ENCODE results near the gene FOXJ1. TPM values are rescaled to one million over a fixed set of nuclear protein-coding genes. Genes with fewer than 3 reads are reported as not detected.

The FOXJ1 gene
- total RNA-seq, 1 donor, result 1.3 TPM

DNA sequence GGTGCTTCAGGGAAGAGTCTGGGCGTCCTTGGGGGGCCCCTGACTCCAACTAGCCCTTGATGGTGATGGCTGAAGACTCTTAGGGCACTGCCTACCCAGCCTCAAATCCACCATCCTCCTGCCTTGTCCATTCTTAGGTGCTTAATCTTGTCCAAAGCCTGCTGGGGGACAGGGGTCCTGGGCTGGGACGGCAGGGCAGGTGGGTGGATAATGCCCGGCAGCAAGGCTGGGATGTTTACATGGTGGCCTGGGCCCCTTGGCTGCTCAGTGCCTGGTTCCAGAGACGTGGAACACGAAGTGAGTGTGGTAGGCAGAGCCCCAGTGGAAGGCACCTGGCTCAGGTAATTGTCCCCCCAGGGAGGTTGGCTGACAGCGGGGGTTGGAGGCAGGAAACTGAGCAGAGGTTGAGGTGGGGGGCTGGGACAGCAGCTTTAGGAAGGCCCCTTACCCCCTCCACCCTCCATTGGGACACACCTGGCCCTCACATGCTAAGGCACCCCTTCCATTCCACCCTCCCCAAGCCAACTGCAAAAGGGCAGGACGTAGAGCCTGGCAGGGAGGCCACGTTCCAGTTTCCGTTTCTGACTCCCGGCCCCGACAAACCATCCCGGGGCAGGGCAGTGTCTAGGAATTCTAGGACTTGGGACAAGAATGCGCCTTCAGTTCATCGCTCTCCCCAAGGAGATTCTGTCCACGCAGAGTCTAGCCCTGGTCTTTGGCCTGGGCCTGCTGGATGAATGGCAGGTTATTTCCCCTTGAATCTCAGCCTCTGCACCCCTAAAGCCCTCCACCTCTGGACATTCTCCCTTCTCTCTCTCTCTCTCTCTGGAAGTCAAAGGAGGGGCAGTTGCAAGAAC is 1.9 kb downstream of the FOXJ1 start:
- no peaks in the 10 kb centered on the region for H3K9me3 ChIP-seq (ENCODE audit: low read depth, low read length)
- peaks cover 43% of the 10 kb centered on the region for H3K4me1 ChIP-seq (ENCODE audit: insufficient read depth, low read length)
- peaks cover 18% of the 10 kb centered on the region for H3K27me3 ChIP-seq (ENCODE audit: insufficient read depth, low read length)
- no peak overlapping the region for H3K4me3 ChIP-seq (ENCODE audit: low read length)

DNA sequence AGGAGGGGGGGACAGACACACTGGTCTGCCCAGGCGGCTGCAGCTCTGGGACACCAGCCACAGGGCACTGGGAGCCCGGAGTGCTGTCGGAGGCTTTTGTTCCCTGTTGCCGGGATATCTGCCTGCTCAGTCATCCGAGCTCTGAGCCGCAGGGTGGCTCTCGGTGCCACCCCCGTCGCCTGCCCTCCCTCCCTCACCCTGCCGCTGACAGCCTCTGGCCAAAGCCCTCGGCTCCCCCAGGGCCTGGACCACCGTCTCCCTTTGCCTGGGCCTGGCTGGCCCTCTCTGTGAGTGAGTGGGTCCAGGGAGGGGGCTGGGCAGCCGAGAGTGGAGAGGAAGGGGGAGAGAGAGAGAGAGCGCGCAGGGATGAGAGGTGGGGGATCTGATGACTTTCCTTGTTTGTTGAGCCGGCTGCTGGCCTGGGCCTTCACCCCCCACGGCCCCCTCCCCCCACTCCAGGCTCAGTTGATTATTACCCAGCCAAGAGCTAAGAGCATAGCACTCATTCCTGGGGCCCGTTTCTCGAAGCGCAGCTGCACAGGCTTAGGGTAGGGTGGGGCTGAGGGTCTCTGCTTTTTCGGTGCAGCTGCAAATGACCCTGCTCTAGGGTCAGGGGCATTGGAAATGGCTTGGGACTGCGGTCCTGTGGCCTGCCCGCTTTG is 2.7 kb downstream of the FOXJ1 start:
- no peaks in the 10 kb centered on the region for H3K9me3 ChIP-seq (ENCODE audit: low read depth, low read length)
- H3K27me3 ChIP-seq (ENCODE audit: insufficient read depth, low read length), result peaks cover 18% of the 10 kb centered on the region
- peaks cover 35% of the 10 kb centered on the region for H3K4me1 ChIP-seq (ENCODE audit: insufficient read depth, low read length)
- no peak overlapping the region for H3K4me3 ChIP-seq (ENCODE audit: low read length)

DNA sequence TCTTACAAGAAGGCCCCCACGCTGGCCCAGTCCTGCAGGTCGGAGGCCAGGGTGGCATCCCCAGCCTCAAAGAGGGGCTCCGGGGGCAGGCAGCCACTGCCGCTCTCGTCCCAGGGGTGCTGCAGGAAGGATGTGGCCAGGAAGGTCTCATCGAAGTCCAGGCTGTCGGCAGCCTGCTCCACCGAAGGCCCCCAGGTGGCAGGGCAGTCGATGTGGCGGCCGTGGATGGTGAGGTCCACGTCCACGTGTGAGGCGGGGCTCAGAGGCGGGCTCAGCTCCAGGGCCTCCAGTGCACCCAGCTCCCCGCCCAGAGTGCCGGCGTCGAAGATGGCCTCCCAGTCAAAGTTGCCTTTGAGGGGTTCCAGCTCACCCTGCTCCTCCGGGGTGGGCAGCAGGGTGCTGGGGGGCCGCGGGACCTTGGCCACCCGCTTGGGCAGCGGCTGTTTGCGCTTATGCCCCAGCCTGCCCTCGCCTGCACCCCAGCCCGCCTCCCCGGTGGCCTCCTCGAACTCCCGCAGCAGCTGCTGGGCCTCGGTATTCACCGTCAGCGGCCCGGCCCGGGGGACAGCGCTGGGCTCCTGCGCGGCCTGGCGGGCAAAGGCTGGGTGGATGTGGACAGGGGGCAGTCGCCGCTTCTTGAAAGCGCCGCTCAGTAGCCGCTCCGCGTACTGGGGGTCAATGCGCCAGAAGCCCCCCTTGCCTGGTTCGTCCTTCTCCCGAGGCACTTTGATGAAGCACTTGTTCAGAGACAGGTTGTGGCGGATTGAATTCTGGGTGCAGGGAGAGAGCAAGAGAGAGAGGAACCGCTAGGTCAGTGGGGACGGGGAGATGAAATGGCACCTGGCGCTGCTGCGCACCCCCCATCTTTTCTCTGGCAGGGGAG is 3.5 kb downstream of the FOXJ1 start:
- peaks cover 28% of the 10 kb centered on the region for H3K4me1 ChIP-seq (ENCODE audit: insufficient read depth, low read length)
- no peak overlapping the region for H3K4me3 ChIP-seq (ENCODE audit: low read length)
- no peaks in the 10 kb centered on the region for H3K9me3 ChIP-seq (ENCODE audit: low read depth, low read length)
- peaks cover 18% of the 10 kb centered on the region for H3K27me3 ChIP-seq (ENCODE audit: insufficient read depth, low read length)

DNA sequence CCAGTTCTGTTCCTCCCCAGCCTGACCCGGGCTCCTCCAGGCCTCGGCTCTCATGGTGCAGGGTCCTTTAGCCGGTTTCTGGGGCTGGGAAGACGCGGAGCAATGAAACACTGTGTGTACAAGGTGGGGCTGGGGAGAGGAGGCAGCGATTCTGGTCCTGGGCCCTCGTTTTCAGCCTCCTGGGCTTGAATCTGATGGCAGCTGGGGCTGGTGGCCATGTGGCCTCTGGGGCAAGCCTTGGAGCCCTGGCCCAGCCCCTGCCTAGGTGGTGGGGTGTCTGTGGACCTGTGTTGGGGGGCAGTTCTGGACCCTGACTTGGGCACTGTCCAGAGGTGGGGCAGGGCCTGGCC is 4.1 kb downstream of the FOXJ1 start:
- H3K4me1 ChIP-seq (ENCODE audit: insufficient read depth, low read length), result peaks cover 25% of the 10 kb centered on the region
- H3K27me3 ChIP-seq (ENCODE audit: insufficient read depth, low read length), result peaks cover 18% of the 10 kb centered on the region
- no peaks in the 10 kb centered on the region for H3K9me3 ChIP-seq (ENCODE audit: low read depth, low read length)
- no peak overlapping the region for H3K4me3 ChIP-seq (ENCODE audit: low read length)

GRCh38 chr17:76136276-76137000 is 4.6 kb downstream of the FOXJ1 start:
- H3K4me3 ChIP-seq (ENCODE audit: low read length), result no peak overlapping the region
- H3K4me1 ChIP-seq (ENCODE audit: insufficient read depth, low read length), result peaks cover 19% of the 10 kb centered on the region
- H3K9me3 ChIP-seq (ENCODE audit: low read depth, low read length), result no peaks in the 10 kb centered on the region
- H3K27me3 ChIP-seq (ENCODE audit: insufficient read depth, low read length), result peaks cover 18% of the 10 kb centered on the region

DNA sequence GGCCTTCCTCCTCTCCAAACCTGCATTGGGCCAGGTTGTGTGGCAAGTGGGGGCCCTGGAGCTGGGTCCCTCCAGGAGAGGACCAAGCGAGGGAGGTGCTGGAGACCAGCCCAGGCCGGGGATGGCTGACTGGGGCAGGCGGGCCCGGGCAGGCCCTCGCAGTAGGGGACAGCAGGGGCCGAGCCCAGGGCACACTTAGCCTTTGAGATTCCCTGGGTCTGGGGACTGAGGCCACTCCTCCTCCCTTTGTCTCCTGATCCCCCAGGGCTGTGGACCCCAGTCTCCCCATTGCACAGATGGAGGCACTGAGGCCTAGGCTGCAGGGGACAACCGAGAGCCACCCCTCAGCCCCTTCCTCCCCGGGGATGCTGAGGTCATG is 5.2 kb downstream of the FOXJ1 start:
- H3K4me3 ChIP-seq (ENCODE audit: low read length), result no peak overlapping the region
- H3K4me1 ChIP-seq (ENCODE audit: insufficient read depth, low read length), result peaks cover 13% of the 10 kb centered on the region
- peaks cover 18% of the 10 kb centered on the region for H3K27me3 ChIP-seq (ENCODE audit: insufficient read depth, low read length)
- H3K9me3 ChIP-seq (ENCODE audit: low read depth, low read length), result no peaks in the 10 kb centered on the region

- peaks cover 13% of the 10 kb centered on the region for H3K27me3 ChIP-seq (ENCODE audit: insufficient read depth, low read length)
- H3K4me3 ChIP-seq (ENCODE audit: low read length), result no peak overlapping the region
- H3K9me3 ChIP-seq (ENCODE audit: low read depth, low read length), result no peaks in the 10 kb centered on the region
- peaks cover 11% of the 10 kb centered on the region for H3K4me1 ChIP-seq (ENCODE audit: insufficient read depth, low read length)
Measured at GRCh38 chr17:76134911-76135809, 5.9 kb downstream of the FOXJ1 start.

DNA sequence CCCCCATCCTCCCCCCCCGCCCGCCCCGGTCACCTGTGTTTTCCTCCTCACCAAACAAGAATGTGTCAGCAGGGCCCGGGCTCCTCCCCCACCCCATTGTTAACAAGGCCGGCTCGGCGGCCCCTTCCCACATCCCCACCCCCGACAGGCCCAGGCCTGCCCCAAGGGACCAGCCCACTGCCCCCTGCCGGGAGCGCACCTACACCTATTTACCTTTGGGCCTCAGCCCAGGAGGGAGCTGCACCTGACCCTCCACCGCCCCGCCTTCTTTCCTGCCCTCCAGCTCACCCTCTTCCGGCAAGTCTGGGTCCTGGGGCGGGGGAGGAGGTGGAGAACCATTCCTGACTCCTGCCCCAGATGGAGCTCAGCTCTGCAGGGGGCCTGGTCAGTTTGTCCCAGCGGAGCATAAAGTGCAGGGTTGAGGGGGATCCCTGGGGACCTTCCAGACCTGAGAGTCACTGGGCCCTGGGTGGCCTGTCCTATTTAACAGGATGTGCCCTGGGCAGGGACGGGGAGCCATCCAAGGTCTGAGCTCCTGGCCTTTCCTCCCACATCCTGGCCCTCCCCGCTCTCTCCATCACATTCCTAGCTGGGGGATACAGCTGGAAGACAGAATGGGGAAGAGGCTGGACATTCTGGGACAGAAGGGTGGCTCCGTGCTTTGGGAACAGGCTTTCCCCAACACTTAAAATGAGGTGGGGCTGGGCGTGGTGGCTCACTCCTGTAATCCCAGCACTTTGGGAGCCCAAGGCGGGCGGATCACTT is 8.3 kb downstream of the FOXJ1 start:
- Histone ChIP-seq H3K4me1 (ENCODE audit: insufficient read depth, low read length) (peaks cover 10% of the 10 kb centered on the region), H3K27me3 (ENCODE audit: insufficient read depth, low read length) (no peaks in the 10 kb centered on the region), H3K9me3 (ENCODE audit: low read depth, low read length) (no peaks in the 10 kb centered on the region), H3K4me3 (ENCODE audit: low read length) (no peak overlapping the region)

DNA sequence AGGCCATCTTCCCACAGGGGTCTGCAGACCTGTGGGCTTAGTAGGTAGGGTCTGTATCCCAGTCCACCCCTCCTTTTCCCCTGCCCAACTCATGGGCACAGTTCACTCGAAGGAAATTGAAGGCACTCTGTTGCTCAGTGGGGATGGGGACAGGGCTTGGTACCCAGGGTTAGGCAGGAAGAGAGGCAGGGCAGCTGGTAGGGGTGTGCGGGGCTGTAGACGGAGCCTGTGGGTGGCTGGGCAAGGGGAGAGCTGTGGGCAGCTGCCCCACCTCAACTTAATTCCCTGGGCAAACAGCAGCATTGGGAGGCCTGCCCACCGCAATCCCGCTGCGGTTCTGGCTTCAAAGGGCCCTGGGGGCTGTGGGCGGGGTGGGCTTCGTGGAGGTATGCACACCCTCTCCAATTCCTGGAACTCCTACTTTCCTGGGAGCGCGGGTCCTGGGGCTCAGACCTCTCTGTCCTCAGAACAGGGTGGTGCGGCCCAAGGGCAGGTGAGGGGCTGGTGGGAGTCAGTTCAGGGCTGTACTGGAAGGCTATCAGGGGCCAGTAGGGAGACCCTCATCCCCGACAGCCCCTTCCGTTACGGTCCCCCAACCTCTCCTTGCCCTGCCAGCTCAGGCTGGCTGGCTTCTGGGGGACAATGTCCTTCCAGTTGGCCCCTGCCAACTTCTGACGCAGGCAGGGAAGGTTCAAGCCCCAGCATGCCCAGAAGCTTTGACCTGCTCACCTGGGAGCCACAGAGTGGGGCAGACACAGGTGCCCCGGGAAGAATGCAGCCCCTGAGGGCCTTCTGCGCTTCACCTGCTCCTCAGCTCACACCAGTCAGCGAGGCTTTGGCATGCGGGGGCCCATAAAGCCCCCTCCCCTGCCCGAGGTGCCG is 9.1 kb downstream of the FOXJ1 start:
- Histone ChIP-seq H3K9me3 (ENCODE audit: low read depth, low read length) (no peaks in the 10 kb centered on the region), H3K4me3 (ENCODE audit: low read length) (no peak overlapping the region), H3K4me1 (ENCODE audit: insufficient read depth, low read length) (peaks cover 10% of the 10 kb centered on the region), H3K27me3 (ENCODE audit: insufficient read depth, low read length) (no peaks in the 10 kb centered on the region)

GRCh38 chr17:76131051-76131691 is 9.9 kb downstream of the FOXJ1 start:
- Histone ChIP-seq H3K4me3 (ENCODE audit: low read length) (no peak overlapping the region), H3K27me3 (ENCODE audit: insufficient read depth, low read length) (no peaks in the 10 kb centered on the region), H3K9me3 (ENCODE audit: low read depth, low read length) (no peaks in the 10 kb centered on the region), H3K4me1 (ENCODE audit: insufficient read depth, low read length) (peaks cover 10% of the 10 kb centered on the region)

DNA sequence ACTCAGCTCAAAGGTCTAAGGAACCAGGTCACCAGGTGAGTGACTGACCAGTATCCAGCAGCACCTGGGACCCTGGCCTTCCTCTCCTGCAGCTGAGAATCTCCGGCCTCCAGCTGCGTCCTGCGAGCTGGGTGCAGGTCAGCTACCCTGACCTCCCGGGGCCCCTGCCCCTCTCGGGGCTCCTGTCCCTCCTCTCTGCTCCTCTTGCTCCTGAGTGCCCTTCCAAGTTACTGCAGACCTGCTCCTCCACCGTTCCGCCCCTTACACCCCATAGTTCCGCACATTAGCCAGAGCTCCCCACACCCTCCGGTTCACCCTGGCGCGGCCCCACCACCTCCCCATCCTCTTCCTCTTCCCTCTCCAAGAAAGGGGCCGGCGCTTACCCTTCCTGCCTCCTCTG is 10.6 kb downstream of the FOXJ1 start:
- H3K9me3 ChIP-seq (ENCODE audit: low read depth, low read length), result no peaks in the 10 kb centered on the region
- H3K4me1 ChIP-seq (ENCODE audit: insufficient read depth, low read length), result peaks cover 10% of the 10 kb centered on the region
- H3K4me3 ChIP-seq (ENCODE audit: low read length), result no peak overlapping the region
- H3K27me3 ChIP-seq (ENCODE audit: insufficient read depth, low read length), result no peaks in the 10 kb centered on the region

DNA sequence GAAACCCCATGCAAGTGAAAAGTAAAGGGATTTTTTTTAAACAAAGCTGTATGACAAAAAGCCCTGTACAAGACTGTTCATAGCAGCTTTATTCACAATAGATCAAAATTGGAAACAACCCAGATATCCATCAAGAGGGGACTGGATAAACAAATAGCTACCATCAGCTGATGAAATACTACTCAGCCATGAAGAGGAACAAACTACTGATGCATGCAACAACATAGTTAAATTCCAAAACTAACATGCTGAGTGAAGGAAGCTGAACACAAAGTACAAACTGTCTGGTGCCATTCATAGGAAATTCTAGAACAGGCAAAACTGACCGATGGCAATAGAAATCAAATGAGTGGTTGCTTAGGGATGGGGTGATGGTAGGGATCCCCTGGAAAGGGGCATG is 15.1 kb downstream of the FOXJ1 start:
- Histone ChIP-seq H3K9me3 (ENCODE audit: low read depth, low read length) (no peaks in the 10 kb centered on the region), H3K4me1 (ENCODE audit: insufficient read depth, low read length) (peaks cover 26% of the 10 kb centered on the region), H3K27me3 (ENCODE audit: insufficient read depth, low read length) (no peaks in the 10 kb centered on the region), H3K4me3 (ENCODE audit: low read length) (no peak overlapping the region)

All from mononuclear cell (primary cell).